ENCODE measurements around the gene CDK5RAP1. TPM values are rescaled to one million over a fixed set of nuclear protein-coding genes. Genes with fewer than 3 reads are reported as not detected.

Gene CDK5RAP1
- total and polyA plus RNA-seq, 2 experiments from 2014 or later, result 37.9 to 47.8 TPM

GRCh38 chr20:33387177-33387576 lies 14.1 kb downstream of the CDK5RAP1 start:
- no peak for TF ChIP-seq CTCF (IDR thresholded peaks at IDR 0.05; ENCODE audit: low read depth, low read length)
- Histone ChIP-seq H3K27me3 (no peaks in the 10 kb centered on the region), H3K4me1 (ENCODE audit: low read depth) (peaks cover 5% of the 10 kb centered on the region), H3K9me3 (ENCODE audit: low read depth) (no peaks in the 10 kb centered on the region), H3K27ac (no peak overlapping the region), H3K4me3 (no peak overlapping the region), H3K36me3 (peaks cover 21% of the 10 kb centered on the region)
- DNase-seq (ENCODE audit: low read depth in 1 of 2, low spot score in 1 of 2), result peak in 1 of 2 donors; percentile 63

GRCh38 chr20:33386673-33387072 lies 14.6 kb downstream of the CDK5RAP1 start:
- H3K36me3 ChIP-seq, result peaks cover 25% of the 10 kb centered on the region
- no peaks in the 10 kb centered on the region for H3K27me3 ChIP-seq
- DNase-seq (ENCODE audit: low read depth in 1 of 2, low spot score in 1 of 2), result no peak
- no peak overlapping the region for H3K4me3 ChIP-seq
- no peak for TF ChIP-seq CTCF (IDR thresholded peaks at IDR 0.05; ENCODE audit: low read depth, low read length)
- H3K9me3 ChIP-seq (ENCODE audit: low read depth), result no peaks in the 10 kb centered on the region
- no peaks in the 10 kb centered on the region for H3K4me1 ChIP-seq (ENCODE audit: low read depth)
- H3K27ac ChIP-seq, result no peak overlapping the region

GRCh38 chr20:33377366-33377765 lies 24.0 kb downstream of the CDK5RAP1 start:
- Histone ChIP-seq H3K36me3 (peaks cover 43% of the 10 kb centered on the region), H3K9me3 (ENCODE audit: low read depth) (no peaks in the 10 kb centered on the region), H3K4me3 (no peak overlapping the region), H3K4me1 (ENCODE audit: low read depth) (no peaks in the 10 kb centered on the region), H3K27ac (no peak overlapping the region), H3K27me3 (no peaks in the 10 kb centered on the region)
- no peak for DNase-seq (ENCODE audit: low read depth in 1 of 2, low spot score in 1 of 2)
- no peak for TF ChIP-seq CTCF (IDR thresholded peaks at IDR 0.05; ENCODE audit: low read depth, low read length)

- Histone ChIP-seq H3K36me3 (peaks cover 37% of the 10 kb centered on the region), H3K4me1 (ENCODE audit: low read depth) (no peaks in the 10 kb centered on the region), H3K27me3 (no peaks in the 10 kb centered on the region), H3K9me3 (ENCODE audit: low read depth) (no peaks in the 10 kb centered on the region), H3K4me3 (no peak overlapping the region), H3K27ac (no peak overlapping the region)
- TF ChIP-seq CTCF (IDR thresholded peaks at IDR 0.05; ENCODE audit: low read depth, low read length), result no peak
- peak in 1 of 2 donors; percentile 2 for DNase-seq (ENCODE audit: low read depth in 1 of 2, low spot score in 1 of 2)
Observed at GRCh38 chr20:33373735-33374605, 27.3 kb downstream of the CDK5RAP1 start.

GRCh38 chr20:33372993-33373441 lies 28.3 kb downstream of the CDK5RAP1 start:
- H3K27ac ChIP-seq, result no peak overlapping the region

More at GRCh38 chr20:33372993-33373441, 28.3 kb downstream of the CDK5RAP1 start:
- Histone ChIP-seq H3K27me3 (no peaks in the 10 kb centered on the region), H3K9me3 (ENCODE audit: low read depth) (no peaks in the 10 kb centered on the region), H3K4me1 (ENCODE audit: low read depth) (no peaks in the 10 kb centered on the region), H3K4me3 (no peak overlapping the region), H3K36me3 (peaks cover 30% of the 10 kb centered on the region)
- TF ChIP-seq CTCF (IDR thresholded peaks at IDR 0.05; ENCODE audit: low read depth, low read length), result no peak
- DNase-seq (ENCODE audit: low read depth in 1 of 2, low spot score in 1 of 2), result peak in 1 of 2 donors; percentile 3

Data from cardiac muscle cell (in vitro differentiated cells and primary cell).